ENCODE results near the gene SEMA3A.

- no peak for TF ChIP-seq CTCF (IDR thresholded peaks at IDR 0.05)
- no peak for TF ChIP-seq EZH2phosphoT487 (IDR thresholded peaks at IDR 0.05)
- no peak for TF ChIP-seq EZH2 (IDR thresholded peaks at IDR 0.05)
These were observed 247.8 kb downstream of the SEMA3A start for GRCh38 chr7:83946801-83947200.
